Keratinocyte (primary cell): ENCODE results near the gene IL19. TPM values are rescaled to one million over a fixed set of nuclear protein-coding genes. Genes with fewer than 3 reads are reported as not detected.

Experiments
- DNase-seq: peaks from one replicate; pipeline ENCODE4 v3.0.0-alpha.2; 2011; ENCODE audit warnings: low read depth, missing footprints, low spot score
- FAIRE-seq: peaks from 2 replicates; lab custom pipeline; 2011; peaks lifted over from hg19 to GRCh38; lab: Jason Lieb, UNC
- H2AFZ ChIP-seq: 2 replicates; pipeline ENCODE4 v1.6.0; 2012; ENCODE audit warnings: low read length, control low read depth, inconsistent platforms; ENCODE audit not compliant: control insufficient read depth
- H3K27ac ChIP-seq: 2 replicates; pipeline ENCODE4 v1.5.1; 2011; ENCODE audit warnings: low read length; ENCODE audit not compliant: control insufficient read depth, insufficient read depth
- H3K27me3 ChIP-seq: 3 replicates; pipeline ENCODE4 v1.6.0; 2011; ENCODE audit warnings: low read length; ENCODE audit not compliant: control insufficient read depth, insufficient read depth; ENCODE audit errors: extremely low read depth
- H3K36me3 ChIP-seq, 2 experiments: 2 replicates in 1 of 2; 3 replicates in 1 of 2; pipeline ENCODE4 v1.5.1; 2011; ENCODE audit warnings: low read length in 2 of 2, mild to moderate bottlenecking in 1 of 2; ENCODE audit not compliant: control insufficient read depth in 2 of 2, insufficient read depth in 2 of 2; ENCODE audit errors: extremely low read depth in 1 of 2
- H3K4me1 ChIP-seq: 3 replicates; pipeline ENCODE4 v1.5.1; 2011; ENCODE audit warnings: low read length; ENCODE audit not compliant: control insufficient read depth, insufficient read depth; ENCODE audit errors: extremely low read depth
- H3K4me2 ChIP-seq: 3 replicates; pipeline ENCODE4 v1.6.0; 2011; ENCODE audit warnings: low read depth, low read length; ENCODE audit not compliant: control insufficient read depth, insufficient read depth; ENCODE audit errors: extremely low read depth
- H3K4me3 ChIP-seq, 3 experiments: fragments of 200-600 bp in 1 of 3; sonication (generic) in 1 of 3; 2 replicates in 2 of 3; 3 replicates in 1 of 3; pipeline ENCODE4 v1.5.1; 2011 to 2016; ENCODE audit warnings: low read length in 3 of 3, mild to moderate bottlenecking in 3 of 3, control low read depth in 2 of 3, inconsistent platforms in 1 of 3, low read depth in 1 of 3, mixed read lengths in 1 of 3, mixed run types in 1 of 3, moderate library complexity in 1 of 3; ENCODE audit not compliant: control insufficient read depth in 2 of 3, insufficient read depth in 2 of 3; ENCODE audit errors: extremely low read depth in 1 of 3
- H3K79me2 ChIP-seq: 2 replicates; pipeline ENCODE4 v1.6.0; 2012; ENCODE audit warnings: low read length; ENCODE audit not compliant: control insufficient read depth, insufficient read depth
- H3K9ac ChIP-seq: 3 replicates; pipeline ENCODE4 v1.6.0; 2011; ENCODE audit warnings: low read length; ENCODE audit not compliant: control insufficient read depth, insufficient read depth; ENCODE audit errors: extremely low read depth
- H3K9me1 ChIP-seq: 3 replicates; pipeline ENCODE4 v1.6.0; 2011; ENCODE audit warnings: low read length; ENCODE audit not compliant: control insufficient read depth, insufficient read depth; ENCODE audit errors: extremely low read depth
- H3K9me3 ChIP-seq: 2 replicates; pipeline ENCODE4 v1.5.1; 2012; ENCODE audit warnings: low read depth, low read length; ENCODE audit not compliant: control insufficient read depth
- H4K20me1 ChIP-seq: 3 replicates; pipeline ENCODE4 v1.6.0; 2011; ENCODE audit warnings: low read length; ENCODE audit not compliant: control insufficient read depth, insufficient read depth; ENCODE audit errors: extremely low read depth
- CTCF ChIP-seq, 3 experiments: IDR thresholded peaks in 1 of 3; conservative IDR thresholded peaks in 1 of 3; optimal IDR thresholded peaks in 1 of 3; 2 replicates in 2 of 3; 3 replicates in 1 of 3; pipeline versions ENCODE3 to v1.5.1; 2011; ENCODE audit warnings: low read length in 3 of 3, mild to moderate bottlenecking in 3 of 3, moderate library complexity in 2 of 3, control low read depth in 1 of 3, inconsistent platforms in 1 of 3; ENCODE audit not compliant: insufficient read depth in 2 of 3; ENCODE audit errors: extremely low read depth in 1 of 3
- EZH2 ChIP-seq: IDR thresholded peaks from one replicate; pipeline ENCODE4 v1.6.1; 2012; ENCODE audit warnings: inconsistent platforms, mild to moderate bottlenecking, low read length, moderate library complexity
- dilution Hi-C: fragments of 300-500 bp; cut with MboI; formaldehyde crosslinking; loops from one replicate; pipeline ENCODE4 v1.7.0; 2020; ENCODE audit warnings: low sequenced_read_pairs; ENCODE audit not compliant: extremely low pct_ligation_motif_present
- polyA plus RNA-seq, 5 experiments: library from polyadenylated mRNA; depleted of rRNA in 3 of 5; stranded (reverse) in 3 of 5; stranded (forward) in 1 of 5; unstranded in 1 of 5; fragments of >200 nt; gene quantifications; 1 replicate in 1 of 5; 2 replicates in 3 of 5; 3 replicates in 1 of 5; pipeline versions ENCODE4 v1.2.1 to v1.2.3, GENCODE V29; 2011 to 2012; ENCODE audit warnings: missing spikeins in 2 of 5, low read depth in 1 of 5, low replicate concordance in 1 of 5

IL19 gene
- polyA plus RNA-seq, 1 donor (not counting 4 experiments of a cell fraction or from before 2014, with no cell fraction given) = not detected

DNA sequence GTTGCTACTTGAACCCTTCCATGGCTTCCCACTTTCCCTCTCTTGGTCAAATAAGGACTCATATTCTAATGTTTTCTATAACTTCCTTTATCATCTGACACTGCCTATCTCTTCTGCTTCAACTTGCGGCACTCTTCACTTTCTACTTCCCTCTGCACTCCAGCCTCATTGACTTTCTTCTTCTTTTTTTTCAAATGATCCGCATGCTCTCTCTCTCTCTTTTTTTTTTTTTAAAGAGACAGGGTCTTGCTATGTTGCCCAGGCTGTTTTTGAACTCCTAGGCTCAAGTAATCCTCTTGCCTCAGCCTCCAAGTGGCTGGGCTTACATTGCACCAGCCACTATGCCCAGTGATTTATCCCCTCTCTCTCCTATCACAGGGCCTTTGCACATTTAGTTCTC, 9.1 kb downstream of the IL19 start:
- no peak overlapping the region for H2AFZ ChIP-seq
- no peak overlapping the region for H3K9ac ChIP-seq
- H3K4me2 ChIP-seq = no peak overlapping the region
- DNase-seq (no peak), FAIRE-seq (no peak)
- H3K4me1 ChIP-seq = no peaks in the 10 kb centered on the region
- H3K79me2 ChIP-seq = no peaks in the 10 kb centered on the region
- H4K20me1 ChIP-seq = no peaks in the 10 kb centered on the region
- no peaks in the 10 kb centered on the region for H3K9me3 ChIP-seq
- dilution Hi-C loops = no loop called here
- no peaks in the 10 kb centered on the region for H3K9me1 ChIP-seq
- no peak overlapping the region for H3K27ac ChIP-seq
- no peak overlapping the region for H3K4me3 ChIP-seq
- H3K27me3 ChIP-seq = peaks cover 6% of the 10 kb centered on the region
- H3K36me3 ChIP-seq = no peaks in the 10 kb centered on the region
- no peak for TF ChIP-seq CTCF (optimal IDR thresholded peaks at IDR 0.05 in 1 of 3, IDR thresholded peaks at IDR 0.05 in 1 of 3, conservative IDR thresholded peaks at IDR 0.05 in 1 of 3; ENCODE audit: extremely low read depth in 1 of 3, insufficient read depth in 2 of 3, low read length in 3 of 3)
- TF ChIP-seq EZH2 = no peak

- Histone ChIP-seq H3K27me3 (no peaks in the 10 kb centered on the region), H3K27ac (no peak overlapping the region), H3K9ac (no peak overlapping the region), H3K36me3 (no peaks in the 10 kb centered on the region), H3K9me1 (no peaks in the 10 kb centered on the region), H3K79me2 (no peaks in the 10 kb centered on the region), H3K4me1 (no peaks in the 10 kb centered on the region), H4K20me1 (no peaks in the 10 kb centered on the region), H3K9me3 (no peaks in the 10 kb centered on the region), H3K4me3 (no peak overlapping the region), H2AFZ (no peak overlapping the region), H3K4me2 (no peak overlapping the region)
- DNase-seq = no peak
- dilution Hi-C loops = no loop called here
- FAIRE-seq = no peak
- no peak for TF ChIP-seq EZH2
- no peak for TF ChIP-seq CTCF (optimal IDR thresholded peaks at IDR 0.05 in 1 of 3, IDR thresholded peaks at IDR 0.05 in 1 of 3, conservative IDR thresholded peaks at IDR 0.05 in 1 of 3; ENCODE audit: extremely low read depth in 1 of 3, insufficient read depth in 2 of 3, low read length in 3 of 3)
These were observed 11.9 kb downstream of the IL19 start for GRCh38 chr1:206782448-206782847.
